HG03159 (cell line): Measurements from ENCODE around the gene SFT2D3.

Experiments used
- ATAC-seq: cut with Tn5 transposase; IDR thresholded peaks from one replicate; pipeline ENCODE4 v1.9.1; 2021; ENCODE audit warnings: mild to moderate bottlenecking, moderate library complexity; ENCODE audit not compliant: unreplicated experiment

Gene SFT2D3

DNA sequence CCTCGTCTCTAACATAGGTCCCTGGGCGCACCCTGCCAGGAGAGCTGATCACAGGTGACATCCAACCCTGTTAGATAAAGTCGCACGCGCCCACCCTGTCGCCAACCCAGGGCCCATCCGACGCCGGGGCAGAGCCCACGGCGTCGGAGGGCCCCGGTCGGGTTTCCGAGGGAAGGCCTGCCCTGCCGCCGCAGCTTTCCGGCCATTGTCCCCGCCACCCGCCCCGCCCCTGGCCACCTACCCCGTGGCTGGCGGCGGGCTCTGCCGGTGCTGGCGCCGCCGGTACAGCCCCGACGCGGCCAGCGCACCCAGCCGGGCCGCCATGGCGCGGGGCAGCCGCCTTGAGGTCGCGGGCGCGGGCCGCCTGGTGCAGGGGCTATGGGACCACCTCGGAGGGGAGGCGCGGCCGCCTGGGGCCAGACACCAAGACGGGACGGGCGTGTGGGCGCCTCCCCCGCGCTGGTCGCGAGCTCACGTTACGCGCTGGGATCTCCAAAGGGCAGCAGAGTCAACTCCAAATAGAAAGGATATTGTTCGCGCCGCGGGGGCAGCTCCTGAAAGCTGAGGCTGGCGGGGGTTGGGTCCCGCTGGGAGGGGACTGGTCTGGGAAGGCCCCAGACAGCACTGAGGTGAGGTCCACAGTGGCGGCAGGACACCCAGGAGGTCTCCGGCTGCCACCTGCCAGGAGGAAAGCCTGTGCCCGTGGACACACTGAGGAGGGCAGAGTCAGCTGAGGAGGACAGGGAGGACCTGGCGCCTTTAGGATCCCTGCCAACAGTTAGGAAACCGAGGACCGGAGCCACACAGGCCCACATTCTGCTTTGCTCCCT lies 37.0 kb upstream of the SFT2D3 start:
- no peak for ATAC-seq

DNA sequence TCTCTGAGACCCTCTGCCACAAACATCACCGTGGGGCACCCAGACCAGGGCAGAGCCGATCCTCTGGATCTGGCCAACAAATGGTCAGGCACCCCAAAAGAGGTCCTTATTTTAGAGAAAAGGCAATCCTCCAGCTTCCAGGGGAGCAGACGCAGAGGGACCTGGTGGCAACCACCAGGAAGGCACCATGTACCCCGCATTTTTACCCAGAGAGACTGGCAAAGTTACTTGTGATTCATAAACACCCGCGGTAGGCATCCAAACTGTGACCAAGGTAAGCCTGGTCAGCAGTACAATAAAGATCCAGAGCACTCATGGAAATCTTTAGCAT lies 36.4 kb upstream of the SFT2D3 start:
- no peak for ATAC-seq

DNA sequence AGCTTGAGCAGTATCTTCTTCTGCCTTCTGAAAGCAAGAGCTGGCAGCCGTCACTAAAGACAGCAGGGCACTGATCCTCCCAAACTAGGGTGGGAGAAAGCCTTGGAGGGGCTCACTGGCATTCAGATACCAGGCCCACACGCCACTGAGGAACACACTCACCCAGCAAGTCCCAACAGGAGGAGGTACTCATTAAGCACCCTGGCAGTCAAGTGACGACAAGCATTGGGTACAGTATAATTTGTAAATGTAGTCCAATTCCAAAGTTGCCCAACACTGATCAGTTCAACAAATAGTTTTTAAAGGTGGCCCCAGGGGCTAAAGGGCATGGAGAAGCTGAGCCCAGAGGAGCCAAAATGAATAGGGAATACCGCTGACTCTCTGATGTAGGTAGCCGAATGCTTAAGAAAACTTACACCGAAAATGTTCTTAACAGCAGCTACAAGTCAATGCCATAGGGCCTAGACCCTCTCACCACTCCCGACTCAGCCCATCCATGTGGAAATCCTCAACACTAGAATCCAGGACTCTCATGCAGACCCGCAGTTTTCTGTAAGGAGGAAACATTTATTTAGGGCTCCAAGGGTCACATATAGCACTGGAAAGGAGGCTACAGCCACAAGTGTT lies 35.9 kb upstream of the SFT2D3 start:
- no peak for ATAC-seq

DNA sequence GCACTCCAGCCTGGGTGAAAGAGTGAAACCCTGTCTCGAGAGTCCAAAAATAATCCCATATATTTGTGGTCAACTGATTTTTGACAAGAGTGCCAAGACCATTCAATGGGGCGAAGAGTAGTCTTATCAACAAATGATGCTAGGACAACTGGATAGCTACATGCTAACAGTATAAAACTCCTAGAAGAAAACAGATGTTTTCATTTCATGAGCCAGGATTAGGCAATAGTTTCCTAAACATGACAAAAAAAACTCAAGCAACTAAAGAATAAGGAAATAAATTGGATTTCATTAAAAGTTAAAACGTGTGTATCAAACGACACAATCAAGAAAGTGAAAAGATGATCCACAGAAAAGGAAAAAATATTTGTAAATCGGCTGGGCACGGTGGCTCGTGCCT lies 32.2 kb upstream of the SFT2D3 start:
- ATAC-seq, result no peak

DNA sequence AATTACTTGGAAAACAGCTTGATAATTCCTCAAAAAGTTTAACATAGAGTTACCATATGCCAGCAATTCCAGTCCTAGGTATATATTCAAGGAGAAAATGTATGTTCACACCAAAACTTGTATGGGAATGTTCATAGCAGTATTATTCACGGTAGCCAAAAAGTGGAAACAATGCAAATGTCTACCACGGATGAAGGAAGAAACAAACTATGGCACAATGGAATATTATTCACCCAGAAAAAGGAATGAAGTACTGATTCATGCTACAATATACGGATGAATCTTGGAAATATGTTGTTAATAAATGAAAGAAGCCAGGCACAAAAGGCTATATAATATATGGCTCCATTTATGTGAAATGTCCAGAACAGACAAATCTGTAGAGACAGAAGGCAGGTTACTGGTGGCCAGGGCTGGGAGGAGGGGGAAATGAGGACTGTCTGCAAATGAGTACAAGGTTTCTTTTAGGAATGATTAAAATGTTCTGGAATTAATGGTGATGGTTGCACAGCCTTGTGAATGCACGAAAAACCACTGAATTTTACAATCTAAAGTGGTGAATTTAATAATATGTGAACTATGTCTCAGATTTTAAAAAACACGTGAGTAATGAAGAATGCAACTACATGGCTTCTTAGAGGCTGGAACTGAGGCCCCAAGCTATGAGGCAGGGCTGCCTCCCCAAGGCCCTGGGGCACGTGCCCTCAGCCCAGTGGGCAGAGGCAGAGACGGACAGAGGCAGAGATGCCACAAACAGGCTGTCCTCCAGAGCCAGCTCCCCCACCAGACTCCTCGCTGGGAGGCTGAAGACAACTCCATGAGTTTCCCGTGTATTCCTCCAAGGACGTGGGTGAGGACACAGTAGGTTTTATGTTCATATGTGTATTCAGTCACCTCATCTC lies 31.0 kb upstream of the SFT2D3 start:
- ATAC-seq, result no peak

DNA sequence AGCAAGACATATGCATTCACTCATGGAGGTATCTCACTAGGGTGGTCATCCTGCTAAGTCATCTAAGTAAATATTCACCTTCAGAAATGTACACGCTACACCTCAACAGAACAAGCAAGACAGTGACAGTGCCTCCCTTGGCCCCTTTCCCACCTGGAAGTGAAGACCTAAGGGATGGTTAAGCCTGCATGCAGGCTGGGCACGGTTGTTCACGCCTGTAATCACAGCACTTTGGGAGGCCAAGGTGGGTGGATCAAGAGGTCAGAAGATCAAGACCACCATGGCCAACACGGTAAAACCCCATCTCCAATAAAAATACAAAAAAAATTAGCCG lies 30.4 kb upstream of the SFT2D3 start:
- no peak for ATAC-seq

DNA sequence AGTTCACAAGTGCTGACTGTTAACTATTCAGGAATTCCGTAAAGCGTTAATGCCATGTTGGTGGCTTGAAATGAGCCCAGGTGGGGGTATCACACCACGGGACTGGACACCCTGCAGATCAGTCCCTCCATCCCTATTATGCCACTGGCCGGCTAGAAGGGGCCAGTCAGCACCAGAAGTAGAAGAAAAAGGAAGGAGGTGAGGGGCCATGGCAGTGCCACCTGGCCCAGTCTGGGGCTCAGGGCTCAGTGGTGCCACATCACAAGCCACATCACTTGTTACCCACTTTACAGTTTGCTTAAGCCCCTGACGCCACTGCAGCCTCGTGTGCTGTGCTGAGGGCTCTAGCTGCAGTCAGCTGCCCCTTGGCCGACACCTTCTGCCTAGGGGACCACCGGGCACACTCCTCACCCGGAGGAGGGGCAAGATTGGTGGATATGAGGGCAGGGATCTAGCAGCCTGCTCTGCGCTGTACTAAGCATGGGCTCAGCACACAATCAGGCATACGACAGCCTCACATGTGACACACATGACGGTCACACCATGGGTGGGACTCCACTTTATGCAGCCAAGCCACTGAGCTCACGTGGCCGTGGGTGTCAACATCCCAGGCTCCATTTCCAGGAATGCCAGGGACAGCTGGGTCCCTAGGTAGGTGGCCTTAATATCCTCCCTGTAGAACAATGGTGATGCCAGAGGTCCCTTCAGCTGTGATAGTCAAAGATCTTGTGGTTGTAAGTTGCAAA lies 29.6 kb upstream of the SFT2D3 start:
- ATAC-seq, result no peak

DNA sequence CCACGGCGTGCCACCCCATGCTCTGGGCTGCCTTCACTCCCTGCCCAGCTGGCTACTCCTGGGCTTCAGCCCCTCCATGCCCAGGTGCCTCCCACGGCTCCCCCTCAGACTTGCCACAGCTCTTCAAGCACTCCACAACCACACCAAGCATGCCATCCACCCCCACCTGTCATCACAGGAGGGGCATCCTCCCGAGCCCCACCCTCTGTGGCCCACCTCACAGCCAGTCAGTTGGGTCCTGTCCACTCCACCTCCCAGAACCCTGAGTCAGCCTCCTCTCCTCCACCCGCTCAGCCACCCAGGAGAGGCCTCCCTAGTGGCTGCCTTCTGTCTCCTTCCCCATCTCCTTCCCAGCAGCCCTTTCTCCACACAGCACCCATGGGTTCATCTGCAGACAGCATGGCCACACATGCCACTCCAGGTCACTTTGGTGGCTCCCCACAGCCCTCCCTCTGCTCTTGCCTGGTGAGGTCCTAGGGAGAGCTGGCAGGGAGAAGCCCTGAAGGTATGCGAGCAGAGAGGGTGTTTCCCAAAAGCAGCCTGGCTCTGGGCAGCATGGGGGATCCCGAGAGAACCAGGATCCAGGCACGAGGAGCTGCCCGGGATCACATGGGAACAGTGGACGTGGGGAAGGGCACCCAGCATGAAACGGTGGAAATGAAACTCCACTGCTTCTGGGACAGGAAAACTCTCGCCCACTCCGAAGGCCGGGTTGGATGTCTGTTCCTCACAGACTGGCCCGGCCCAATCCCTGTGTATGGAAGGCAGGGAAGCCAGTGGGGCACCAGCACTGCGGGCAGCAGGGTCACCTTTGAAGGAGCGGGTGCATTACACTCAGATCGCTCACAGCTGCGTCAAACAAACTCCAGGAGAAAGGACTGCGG lies 28.7 kb upstream of the SFT2D3 start:
- ATAC-seq, result no peak

DNA sequence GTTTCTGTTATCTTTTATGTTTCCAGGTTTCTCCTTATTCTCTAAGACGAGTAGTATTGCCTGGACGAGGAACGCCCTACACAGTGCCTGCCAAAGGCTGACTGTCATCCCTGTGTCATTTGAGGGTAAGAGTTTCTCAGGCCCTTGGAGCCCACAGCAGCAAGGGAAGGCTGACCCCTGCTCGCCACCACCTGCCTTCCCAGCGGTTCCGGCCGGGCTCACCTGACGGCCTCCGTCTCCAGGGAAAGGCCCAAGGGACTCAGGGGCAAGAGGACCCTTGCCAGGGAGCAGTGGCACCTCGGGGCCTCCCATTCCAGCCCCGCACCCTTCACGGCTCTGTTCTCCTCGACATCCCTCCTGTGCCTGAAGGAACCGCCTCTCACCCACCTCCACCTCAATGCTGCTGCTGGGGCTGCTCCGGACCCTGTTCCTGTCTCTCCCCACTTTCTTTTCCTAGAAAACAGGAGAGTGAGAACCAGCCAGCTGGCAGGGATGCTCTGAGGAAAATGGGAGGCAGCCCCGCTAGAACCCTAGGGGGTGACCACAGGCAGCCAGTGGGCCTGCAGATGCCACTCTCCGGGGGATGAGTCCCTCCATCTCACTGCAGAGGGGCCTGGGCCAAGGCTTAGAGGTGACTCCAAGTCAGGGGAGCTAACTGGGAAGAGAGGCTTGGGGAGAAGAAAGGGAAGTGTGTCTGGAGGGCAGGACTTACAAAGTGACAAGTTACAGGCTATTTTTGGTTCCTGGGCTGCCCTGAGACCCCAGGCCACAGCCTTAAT lies 27.8 kb upstream of the SFT2D3 start:
- no peak for ATAC-seq

DNA sequence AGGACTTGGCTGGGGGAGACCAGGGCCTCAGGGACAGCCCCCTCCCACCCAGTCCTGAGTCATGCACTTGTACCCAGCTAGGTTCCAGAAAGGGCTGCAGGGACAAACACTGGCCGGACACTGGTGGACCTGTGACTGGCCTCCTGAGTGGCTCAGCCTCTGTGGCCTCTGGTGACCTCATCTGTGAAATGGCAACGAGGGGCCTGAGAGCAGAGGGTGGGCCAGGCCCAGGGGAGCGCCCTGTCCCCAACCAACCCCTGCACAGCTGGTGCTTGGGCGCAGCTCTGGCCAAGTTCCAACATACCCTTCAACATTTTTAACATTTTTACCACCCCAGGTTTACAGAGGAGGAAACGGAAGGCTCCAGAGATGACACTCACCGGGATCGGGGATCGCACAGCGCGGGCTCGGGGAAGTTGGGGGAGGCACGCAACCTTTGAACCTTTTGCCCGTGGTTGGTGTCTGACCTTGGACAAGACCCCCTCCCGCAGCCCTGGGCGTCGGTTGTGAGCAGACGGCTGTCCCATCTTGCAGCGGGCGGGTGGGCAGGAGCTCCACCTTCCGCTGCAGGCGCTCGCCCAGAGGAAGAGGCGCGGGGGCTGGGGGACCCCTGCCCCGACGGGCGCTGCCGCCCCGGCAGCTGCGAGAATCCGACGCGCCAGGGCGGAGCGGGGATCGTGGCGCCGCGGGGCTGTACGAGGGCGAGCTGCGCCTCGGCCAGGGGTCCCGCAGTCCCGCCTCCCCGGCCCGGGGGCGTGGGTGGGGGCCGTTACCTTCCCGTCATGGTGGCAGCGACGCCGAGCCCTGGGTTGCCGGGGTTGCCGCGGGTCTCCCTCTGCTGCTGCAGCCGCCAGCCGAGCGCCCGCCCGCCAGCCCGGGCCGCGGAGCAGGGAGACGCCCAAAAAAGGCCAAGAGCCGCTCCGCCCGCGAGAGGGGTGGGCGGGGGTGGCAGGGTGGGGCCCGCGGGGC lies 26.8 kb upstream of the SFT2D3 start:
- ATAC-seq, result no peak

DNA sequence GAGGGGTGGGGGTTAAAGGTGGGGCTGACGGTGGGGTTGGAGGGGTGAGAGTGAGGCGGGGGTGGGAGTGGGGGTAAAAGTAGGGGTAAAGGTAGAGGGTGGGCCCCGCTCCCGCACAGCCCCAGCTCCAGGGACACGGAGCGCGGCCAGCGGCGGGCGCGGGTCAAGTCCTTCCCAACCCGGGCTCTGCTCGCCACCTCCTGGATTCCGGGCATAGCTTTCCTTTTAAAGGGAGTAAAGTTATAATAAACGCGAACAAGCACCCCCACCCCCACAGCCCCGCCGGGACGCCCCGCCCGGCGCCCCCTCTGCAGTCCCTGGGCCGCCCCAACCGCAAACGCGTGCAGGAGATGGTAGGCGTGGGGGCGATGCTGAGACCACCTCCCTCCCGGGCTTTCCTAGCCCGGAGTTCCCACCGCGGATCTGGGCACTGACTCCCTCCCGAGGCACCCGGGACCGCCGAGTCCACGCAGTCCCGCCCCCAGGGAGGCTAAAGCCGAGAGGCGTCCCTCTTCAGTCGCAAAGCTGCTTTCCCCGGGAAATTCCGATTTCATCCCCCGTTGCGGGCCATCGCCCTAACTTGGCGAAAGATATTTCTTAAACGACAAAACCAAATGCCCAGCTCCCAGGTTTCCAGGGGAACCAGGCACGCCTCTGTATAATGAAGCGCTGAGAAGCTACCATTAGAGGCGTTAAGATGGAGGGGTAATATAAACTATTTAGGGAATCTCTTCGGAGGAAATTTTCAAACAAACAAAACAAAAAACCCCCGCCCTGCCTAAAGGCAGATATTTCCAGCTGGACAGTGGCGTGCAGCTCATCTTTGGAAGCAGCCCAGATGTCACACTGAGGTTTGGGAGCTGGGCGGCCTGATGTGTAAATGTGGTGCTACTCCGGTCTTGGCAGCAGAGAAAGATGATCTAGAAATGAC lies 25.7 kb upstream of the SFT2D3 start, which contains the start of gene LIMS2:
LIMS2 (minus strand) TSS at position 200 of the 931 bp plus-strand sequence. CDS start 506 bp downstream, outside the sequence.
- no peak for ATAC-seq

DNA sequence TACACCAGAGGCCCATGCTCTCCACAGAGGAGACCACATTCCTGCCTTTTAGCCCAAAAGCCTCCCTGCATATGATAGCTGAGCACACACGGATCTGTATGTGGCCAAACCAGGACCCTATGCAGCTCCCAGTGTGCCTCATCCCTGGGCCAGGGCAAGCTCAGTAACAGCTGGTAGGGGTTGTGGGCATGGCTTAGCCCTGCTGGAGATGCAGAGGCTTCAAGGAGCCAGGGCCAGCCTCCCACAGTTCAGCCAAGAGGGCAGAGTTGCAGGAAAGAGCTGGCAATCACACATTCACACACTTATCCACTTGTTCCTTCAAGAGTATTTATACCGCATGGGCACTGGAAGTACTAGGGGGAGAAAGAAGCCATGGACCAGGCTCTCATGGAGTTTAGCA lies 24.4 kb upstream of the SFT2D3 start:
- ATAC-seq, result no peak

DNA sequence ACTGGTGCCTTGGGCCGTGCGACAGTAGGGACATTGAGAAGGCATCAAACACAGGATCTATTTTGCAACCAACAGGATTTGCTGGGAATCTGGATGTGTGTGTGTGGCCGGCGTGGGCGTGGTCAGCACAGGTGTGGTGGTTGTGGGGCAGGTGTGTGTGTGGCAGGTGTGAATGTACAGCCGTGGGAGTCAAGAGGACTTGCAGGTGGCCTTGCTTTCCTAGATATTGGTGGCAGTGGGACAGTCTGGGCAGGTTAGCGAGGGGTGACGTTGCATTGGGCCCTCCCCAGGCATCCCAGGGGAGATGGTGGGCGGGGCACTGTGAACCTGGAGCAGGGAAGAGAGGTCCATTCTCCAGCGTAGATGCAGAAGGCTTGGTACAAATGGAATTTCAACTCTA lies 22.8 kb upstream of the SFT2D3 start:
- ATAC-seq, result no peak

DNA sequence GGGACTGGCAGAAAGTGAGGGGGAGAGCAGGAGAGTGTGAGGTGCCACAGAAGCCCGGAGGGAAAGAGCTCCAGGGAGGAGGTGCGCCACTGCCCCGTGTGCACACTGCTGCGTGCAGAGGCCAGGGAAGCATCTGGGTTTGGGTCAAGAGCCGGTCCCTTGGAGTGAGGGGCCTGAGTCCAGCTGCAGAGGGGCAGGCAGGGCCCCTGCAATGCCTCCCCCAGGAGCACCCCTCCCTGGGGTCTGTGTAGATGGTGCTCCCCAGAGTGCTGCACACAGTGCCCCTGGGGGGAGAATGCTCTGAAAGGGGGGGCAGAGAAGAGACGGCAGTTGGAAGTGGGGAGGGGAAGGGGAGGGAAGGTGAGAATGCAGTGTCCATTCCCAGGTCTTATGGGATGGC lies 22.3 kb upstream of the SFT2D3 start:
- ATAC-seq, result no peak

DNA sequence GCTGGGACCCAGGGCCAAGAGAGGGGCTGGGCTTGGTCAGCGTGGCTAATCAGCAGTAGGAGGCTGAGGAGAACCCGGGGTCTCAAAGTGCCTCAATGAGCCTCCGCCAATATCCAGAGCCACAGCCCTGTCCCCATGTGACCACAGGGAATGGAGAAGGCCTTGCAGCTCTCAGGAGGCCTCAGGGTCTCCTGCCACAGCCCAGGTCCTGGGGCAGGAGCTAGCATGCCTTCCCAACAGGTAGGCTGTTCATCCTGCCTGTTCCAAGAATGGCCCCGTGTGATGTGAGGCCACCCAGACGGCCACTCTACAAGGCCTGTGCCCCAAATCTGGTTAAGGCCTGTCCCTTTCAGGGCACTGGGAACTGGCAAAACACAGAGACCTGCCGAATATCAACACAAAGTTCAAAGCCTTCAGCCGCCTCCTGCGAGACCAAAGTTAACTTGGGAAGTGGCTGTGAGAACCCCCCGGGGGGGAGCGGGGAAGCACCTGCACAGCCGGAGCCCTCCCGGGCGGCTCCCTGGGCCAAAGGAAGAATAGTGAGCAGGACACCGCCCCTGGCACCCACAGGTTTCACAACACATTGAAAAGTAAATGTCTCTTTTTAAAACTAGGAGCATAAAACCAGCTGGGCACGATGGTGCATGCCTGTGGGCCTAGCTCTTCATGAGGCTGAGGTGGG lies 21.5 kb upstream of the SFT2D3 start:
- no peak for ATAC-seq

DNA sequence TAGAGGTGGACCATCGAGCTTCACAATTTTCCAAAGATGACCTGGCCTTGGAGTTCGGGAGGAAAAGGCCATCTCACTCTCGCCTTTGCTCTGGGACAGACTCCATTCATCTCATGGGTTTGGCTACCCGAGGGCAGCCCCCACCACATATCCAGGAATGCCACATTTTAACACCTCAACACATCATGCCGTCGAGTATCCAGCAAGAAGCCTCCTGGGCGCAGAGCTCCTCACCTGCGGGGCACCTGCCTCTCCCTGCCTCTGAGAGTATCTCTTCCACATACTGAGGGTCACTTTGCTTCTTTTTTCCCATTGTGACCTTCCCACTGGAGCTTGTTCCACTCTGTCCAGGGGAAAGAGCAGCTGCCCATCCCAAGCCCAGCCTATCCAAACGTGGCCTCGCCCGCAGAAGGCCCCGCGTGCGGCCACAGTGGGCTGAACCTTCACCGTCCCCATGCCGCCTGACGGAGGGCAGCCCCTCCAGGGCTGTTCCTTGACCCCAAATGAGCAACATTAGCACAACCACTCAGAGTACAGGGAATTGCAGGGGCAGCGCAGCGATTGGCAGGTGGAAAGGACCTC lies 20.5 kb upstream of the SFT2D3 start:
- no peak for ATAC-seq
